ENCODE data around the gene LIN7B. TPM values are rescaled to one million over a fixed set of nuclear protein-coding genes. Genes with fewer than 3 reads are reported as not detected.

Gene LIN7B
- total RNA-seq, 2 experiments from 2014 or later, result 3.6 to 5.5 TPM

- Histone ChIP-seq H3K9me2 (ENCODE audit: insufficient read depth, low read length) (no peaks in the 10 kb centered on the region), H3K27ac (ENCODE audit: low read depth, low read length, poor library complexity, severe bottlenecking) (no peak overlapping the region), H3K4me2 (ENCODE audit: low read length) (peak overlapping the region; percentile 46; the same call in 1 of the 2 replicates), H3K4me1 (ENCODE audit: insufficient read depth, low read length, poor library complexity, severe bottlenecking) (peaks cover 8% of the 10 kb centered on the region), H3K9me3 (ENCODE audit: low read length) (no peaks in the 10 kb centered on the region), H4K20me1 (ENCODE audit: insufficient read depth, low read length) (no peaks in the 10 kb centered on the region), H2AFZ (ENCODE audit: low read length) (peak overlapping the region; percentile 52; the same call in 1 of the 2 replicates), H3K36me3 (ENCODE audit: insufficient read depth, low read length) (peaks cover 6% of the 10 kb centered on the region; the same call in 1 of the 2 replicates), H3K4me3 (ENCODE audit: low read depth, low read length, poor library complexity, severe bottlenecking) (peak overlapping the region; percentile 51), H3K79me2 (ENCODE audit: insufficient read depth, low read depth, low read length) (no peaks in the 10 kb centered on the region)
- CTCF ChIA-PET (ENCODE audit: unreplicated experiment), result no interaction called here
- POLR2A ChIA-PET, result no interaction called here
- intact Hi-C loops (cut with micrococcal nuclease; ENCODE audit: unreplicated experiment), result loop anchor here (5.0 kb wide), 1 partner anchor 312 kb away; no protein-coding TSS in a partner anchor
- TF ChIP-seq EZH2phosphoT487 (IDR thresholded peaks at IDR 0.05; ENCODE audit: borderline replicate concordance, low read depth, low read length) (no peak), CTCF (conservative IDR thresholded peaks at IDR 0.05; ENCODE audit: low read length) (no peak)
- DNase-seq (ENCODE audit: low spot score), result peak; percentile 48
- no TSS peak for BruUV-seq (replicated peaks)
These were observed 19.7 kb downstream of the LIN7B start for GRCh38 chr19:49133621-49134454.

GRCh38 chr19:49135686-49136085, 21.5 kb downstream of the LIN7B start:
- no peak for DNase-seq (ENCODE audit: low spot score)
- no peaks in the 10 kb centered on the region for H3K9me2 ChIP-seq (ENCODE audit: insufficient read depth, low read length)
- no peak overlapping the region for H3K4me2 ChIP-seq (ENCODE audit: low read length)
- ChIA-PET POLR2A (no interaction called here), CTCF (ENCODE audit: unreplicated experiment) (no interaction called here)
- no peaks in the 10 kb centered on the region for H3K4me1 ChIP-seq (ENCODE audit: insufficient read depth, low read length, poor library complexity, severe bottlenecking)
- H3K9me3 ChIP-seq (ENCODE audit: low read length), result no peaks in the 10 kb centered on the region
- H3K36me3 ChIP-seq (ENCODE audit: insufficient read depth, low read length), result peaks cover 6% of the 10 kb centered on the region; the same call in 1 of the 2 replicates
- no TSS peak for BruUV-seq (replicated peaks)
- H3K4me3 ChIP-seq (ENCODE audit: low read depth, low read length, poor library complexity, severe bottlenecking), result no peak overlapping the region
- H3K79me2 ChIP-seq (ENCODE audit: insufficient read depth, low read depth, low read length), result no peaks in the 10 kb centered on the region
- H3K27ac ChIP-seq (ENCODE audit: low read depth, low read length, poor library complexity, severe bottlenecking), result no peak overlapping the region
- H2AFZ ChIP-seq (ENCODE audit: low read length), result no peak overlapping the region
- no peaks in the 10 kb centered on the region for H4K20me1 ChIP-seq (ENCODE audit: insufficient read depth, low read length)
- intact Hi-C loops (cut with micrococcal nuclease; ENCODE audit: unreplicated experiment), result no loop called here
- no peak for TF ChIP-seq EZH2phosphoT487 (IDR thresholded peaks at IDR 0.05; ENCODE audit: borderline replicate concordance, low read depth, low read length)
- no peak for TF ChIP-seq CTCF (conservative IDR thresholded peaks at IDR 0.05; ENCODE audit: low read length)

GRCh38 chr19:49136771-49137171, 22.6 kb downstream of the LIN7B start:
- Histone ChIP-seq H4K20me1 (ENCODE audit: insufficient read depth, low read length) (no peaks in the 10 kb centered on the region), H3K4me2 (ENCODE audit: low read length) (no peak overlapping the region), H3K9me2 (ENCODE audit: insufficient read depth, low read length) (no peaks in the 10 kb centered on the region), H3K36me3 (ENCODE audit: insufficient read depth, low read length) (peaks cover 6% of the 10 kb centered on the region; the same call in 1 of the 2 replicates), H3K79me2 (ENCODE audit: insufficient read depth, low read depth, low read length) (no peaks in the 10 kb centered on the region), H3K27ac (ENCODE audit: low read depth, low read length, poor library complexity, severe bottlenecking) (no peak overlapping the region), H3K9me3 (ENCODE audit: low read length) (no peaks in the 10 kb centered on the region), H2AFZ (ENCODE audit: low read length) (no peak overlapping the region), H3K4me1 (ENCODE audit: insufficient read depth, low read length, poor library complexity, severe bottlenecking) (no peaks in the 10 kb centered on the region), H3K4me3 (ENCODE audit: low read depth, low read length, poor library complexity, severe bottlenecking) (no peak overlapping the region)
- no TSS peak for BruUV-seq (replicated peaks)
- DNase-seq (ENCODE audit: low spot score), result no peak
- ChIA-PET CTCF (ENCODE audit: unreplicated experiment) (no interaction called here), POLR2A (no interaction called here)
- intact Hi-C loops (cut with micrococcal nuclease; ENCODE audit: unreplicated experiment), result no loop called here
- TF ChIP-seq CTCF (conservative IDR thresholded peaks at IDR 0.05; ENCODE audit: low read length), result no peak
- TF ChIP-seq EZH2phosphoT487 (IDR thresholded peaks at IDR 0.05; ENCODE audit: borderline replicate concordance, low read depth, low read length), result no peak
